Embryonic facial prominence (tissue), 1 donor: Measurements from ENCODE around the gene FLG2.
"Not testable (repeated sequence)": the region's sequence is repeated elsewhere in the genome, so short reads cannot be mapped to it uniquely, and the experiment has no call there.

Source experiments
- DNase-seq: peaks from one replicate; pipeline ENCODE4 v3.0.0-alpha.2; 2016; ENCODE audit errors: extremely low spot score

FLG2 gene

GRCh38 chr1:152312169-152312568 is 47.6 kb downstream of the FLG2 start:
- DNase-seq: not testable (repeated sequence)

DNA sequence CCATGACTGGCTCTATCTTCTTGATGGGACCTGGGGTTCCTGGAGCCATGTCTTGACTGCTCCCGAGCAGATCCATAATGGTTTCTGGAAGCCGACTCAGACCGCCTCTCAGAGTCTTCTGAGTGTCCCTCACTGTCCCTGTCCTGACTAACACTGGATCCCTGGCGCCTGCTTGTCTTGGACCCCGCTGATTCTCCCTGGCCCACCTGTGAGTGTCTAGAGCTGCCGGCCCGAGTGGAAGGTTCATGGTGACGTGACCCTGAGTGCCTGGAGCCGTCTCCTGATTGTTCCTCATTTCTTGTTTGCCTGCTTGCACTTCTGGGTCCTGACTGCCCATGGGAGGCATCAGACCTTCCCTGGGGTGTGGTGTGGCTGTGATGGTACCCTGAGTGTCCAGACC is 49.9 kb downstream of the FLG2 start:
- DNase-seq: no peak

DNA sequence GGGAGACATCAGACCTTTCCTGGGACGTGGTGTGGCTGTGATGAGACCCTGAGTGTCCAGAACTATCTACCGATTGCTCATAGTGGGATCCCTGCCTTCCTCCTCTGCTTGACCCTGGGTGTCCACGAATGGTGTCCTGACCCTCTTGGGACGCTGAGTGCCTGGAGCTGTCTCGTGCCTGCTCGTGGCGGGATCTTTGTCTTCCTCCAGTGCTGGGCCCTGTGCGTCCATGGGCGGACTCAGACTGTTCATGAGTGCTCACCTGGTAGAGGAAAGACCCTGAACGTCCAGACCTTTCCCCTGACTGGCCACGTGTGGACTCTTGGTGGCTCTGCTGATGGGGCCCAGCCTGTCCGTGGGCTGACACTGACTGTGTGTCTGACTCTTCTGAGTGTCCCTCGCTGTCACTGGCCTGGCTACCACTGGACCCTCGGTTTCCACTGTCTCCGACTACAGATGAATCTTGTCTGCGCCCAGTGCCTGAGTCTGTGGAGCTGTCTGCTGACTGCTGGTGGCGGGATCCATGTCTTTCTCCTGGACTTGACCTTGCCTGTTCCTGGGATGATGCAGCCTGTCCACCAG is 50.4 kb downstream of the FLG2 start:
- DNase-seq: not testable (repeated sequence)

DNA sequence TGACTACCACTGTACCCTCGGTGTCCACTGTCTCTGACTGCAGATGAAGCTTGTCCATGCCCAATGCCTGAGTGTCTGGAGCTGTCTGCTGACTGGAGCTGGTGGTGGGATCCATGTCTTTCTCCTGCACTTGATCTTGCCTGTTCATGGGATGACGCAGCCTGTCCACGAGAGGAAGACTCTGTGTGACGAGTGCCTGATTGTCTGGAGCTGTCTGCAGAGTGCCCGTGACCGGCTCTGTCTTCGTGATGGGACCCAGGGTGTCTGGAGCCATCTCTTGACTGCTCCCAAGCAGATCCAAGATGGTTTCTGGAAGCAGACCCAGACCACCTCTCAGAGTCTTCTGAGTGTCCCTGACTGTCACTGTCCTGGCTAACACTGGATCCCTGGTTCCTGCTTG is 51.0 kb downstream of the FLG2 start:
- not testable (repeated sequence) for DNase-seq

- not testable (repeated sequence) for DNase-seq
These were observed 51.8 kb downstream of the FLG2 start for GRCh38 chr1:152307970-152308369.

DNA sequence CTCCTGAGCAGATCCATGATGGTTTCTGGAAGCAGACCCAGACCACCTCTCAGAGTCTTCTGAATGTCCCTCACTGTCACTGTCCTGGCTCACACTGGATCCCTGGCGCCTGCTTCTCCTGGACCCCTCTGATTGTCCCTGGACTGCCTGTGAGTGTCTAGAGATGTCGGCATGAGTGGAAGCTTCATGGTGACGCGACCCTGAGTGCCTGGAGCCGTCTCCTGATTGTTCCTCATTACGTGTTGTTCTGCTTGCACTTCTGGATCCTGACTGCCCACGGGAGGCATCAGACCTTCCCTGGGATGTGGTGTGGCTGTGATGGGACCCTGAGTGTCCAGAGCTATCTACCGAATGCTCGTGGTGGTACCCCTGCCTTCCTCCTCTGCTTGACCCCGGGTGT is 53.7 kb downstream of the FLG2 start:
- not testable (repeated sequence) for DNase-seq

- DNase-seq: not testable (repeated sequence)
These were observed 55.0 kb downstream of the FLG2 start for GRCh38 chr1:152304773-152305172.

GRCh38 chr1:152303139-152303872 is 56.5 kb downstream of the FLG2 start:
- not testable (repeated sequence) for DNase-seq
